Osteoblast (primary cell): Measurements from ENCODE around the gene UNC5C. TPM values are rescaled to one million over a fixed set of nuclear protein-coding genes. Genes with fewer than 3 reads are reported as not detected.

Experiments
- DNase-seq: peaks from one replicate; pipeline ENCODE4 v3.0.0; 2011; ENCODE audit warnings: low spot score, mixed read lengths; ENCODE audit not compliant: insufficient read length; ENCODE audit errors: missing footprints
- H2AFZ ChIP-seq: 2 replicates; pipeline ENCODE4 v1.6.0; 2011; ENCODE audit warnings: mild to moderate bottlenecking, low read length
- H3K27ac ChIP-seq: 2 replicates; pipeline ENCODE4 v1.5.1; 2011; ENCODE audit warnings: mild to moderate bottlenecking, low read depth, low read length, moderate library complexity
- H3K27me3 ChIP-seq: 2 replicates; pipeline ENCODE4 v1.6.0; 2012; ENCODE audit warnings: mild to moderate bottlenecking, control low read depth, inconsistent platforms, low read length, moderate library complexity; ENCODE audit not compliant: insufficient read depth
- H3K36me3 ChIP-seq: 2 replicates; pipeline ENCODE4 v1.5.1; 2011; ENCODE audit warnings: mild to moderate bottlenecking, low read length, control low read depth, moderate library complexity; ENCODE audit not compliant: insufficient read depth
- H3K4me1 ChIP-seq: 2 replicates; pipeline ENCODE4 v1.5.1; 2011; ENCODE audit warnings: mild to moderate bottlenecking, low read length, control low read depth, moderate library complexity; ENCODE audit not compliant: insufficient read depth
- H3K4me2 ChIP-seq: 2 replicates; pipeline ENCODE4 v1.6.0; 2011; ENCODE audit warnings: mild to moderate bottlenecking, low read length; ENCODE audit not compliant: insufficient read depth
- H3K4me3 ChIP-seq: fragments of 200-600 bp; sonication (generic); 3 replicates; pipeline ENCODE4 v1.5.1; 2012; ENCODE audit warnings: mild to moderate bottlenecking, low read length, inconsistent platforms; ENCODE audit not compliant: insufficient read depth
- H3K79me2 ChIP-seq: 2 replicates; pipeline ENCODE4 v1.6.0; 2012; ENCODE audit warnings: mild to moderate bottlenecking, low read length, control low read depth, inconsistent platforms; ENCODE audit not compliant: insufficient read depth
- H3K9me3 ChIP-seq: 2 replicates; pipeline ENCODE4 v1.5.1; 2011; ENCODE audit warnings: low read depth, low read length, control low read depth
- H4K20me1 ChIP-seq: 2 replicates; pipeline ENCODE4 v1.6.0; 2012; ENCODE audit warnings: mild to moderate bottlenecking, low read length, control low read depth; ENCODE audit not compliant: insufficient read depth
- CTCF ChIP-seq: IDR thresholded peaks from 2 replicates; pipeline ENCODE4 v1.5.1; 2011; ENCODE audit warnings: mild to moderate bottlenecking, low read depth, low read length, moderate library complexity; ENCODE audit errors: extremely low read depth
- total RNA-seq: library from RNA; depleted of rRNA; stranded (reverse); fragments of >200 nt; gene quantifications from 2 replicates; pipeline ENCODE4 v1.2.3, GENCODE V29; 2012

Gene UNC5C
- total RNA-seq, 1 donor, result 9.0 TPM

- Histone ChIP-seq H3K4me1 (peaks cover 4% of the 10 kb centered on the region), H3K9me3 (no peaks in the 10 kb centered on the region), H3K4me2 (no peak overlapping the region), H3K36me3 (no peaks in the 10 kb centered on the region), H3K27me3 (no peaks in the 10 kb centered on the region), H4K20me1 (no peaks in the 10 kb centered on the region), H3K27ac (no peak overlapping the region), H2AFZ (no peak overlapping the region), H3K4me3 (no peak overlapping the region), H3K79me2 (no peaks in the 10 kb centered on the region)
- no peak for TF ChIP-seq CTCF
- no peak for DNase-seq
Measured at GRCh38 chr4:95158626-95159025, 390.1 kb downstream of the UNC5C start.

- Histone ChIP-seq H3K4me2 (no peak overlapping the region), H3K4me3 (no peak overlapping the region), H3K4me1 (peaks cover 4% of the 10 kb centered on the region), H3K36me3 (no peaks in the 10 kb centered on the region), H3K27ac (no peak overlapping the region), H4K20me1 (no peaks in the 10 kb centered on the region), H3K27me3 (no peaks in the 10 kb centered on the region), H2AFZ (no peak overlapping the region), H3K9me3 (no peaks in the 10 kb centered on the region), H3K79me2 (no peaks in the 10 kb centered on the region)
- no peak for TF ChIP-seq CTCF
- no peak for DNase-seq
Measured at GRCh38 chr4:95158045-95158444, 390.7 kb downstream of the UNC5C start.

DNA sequence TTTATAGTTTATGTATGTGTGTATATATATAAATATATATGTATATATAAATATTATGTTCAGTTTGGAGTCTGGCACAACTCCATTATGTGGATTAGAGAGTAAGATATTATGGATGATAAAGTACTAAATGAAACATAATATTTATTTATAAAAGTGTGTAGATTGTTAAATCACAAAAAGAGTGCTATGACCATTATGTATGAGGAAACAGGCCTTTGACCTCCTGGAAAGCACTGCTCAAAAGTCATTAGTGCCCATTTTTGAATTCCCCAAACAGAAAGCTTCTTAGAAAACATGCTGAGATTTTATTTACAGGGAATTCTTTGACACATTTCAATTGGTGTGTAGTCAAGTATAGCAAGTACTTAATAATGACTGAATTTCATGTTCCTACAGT is 391.2 kb downstream of the UNC5C start:
- no peak overlapping the region for H3K4me2 ChIP-seq
- no peaks in the 10 kb centered on the region for H3K36me3 ChIP-seq
- H4K20me1 ChIP-seq, result no peaks in the 10 kb centered on the region
- TF ChIP-seq CTCF, result no peak
- no peak overlapping the region for H3K27ac ChIP-seq
- DNase-seq, result no peak
- no peaks in the 10 kb centered on the region for H3K79me2 ChIP-seq
- no peak overlapping the region for H2AFZ ChIP-seq
- H3K4me1 ChIP-seq, result peaks cover 4% of the 10 kb centered on the region
- no peaks in the 10 kb centered on the region for H3K9me3 ChIP-seq
- no peak overlapping the region for H3K4me3 ChIP-seq
- H3K27me3 ChIP-seq, result no peaks in the 10 kb centered on the region

GRCh38 chr4:95156452-95156765 is 392.4 kb downstream of the UNC5C start:
- Histone ChIP-seq H3K4me2 (peak overlapping the region; percentile 45), H4K20me1 (no peaks in the 10 kb centered on the region), H3K27ac (no peak overlapping the region), H3K36me3 (no peaks in the 10 kb centered on the region), H3K4me3 (no peak overlapping the region), H3K4me1 (peaks cover 4% of the 10 kb centered on the region), H2AFZ (no peak overlapping the region), H3K79me2 (no peaks in the 10 kb centered on the region), H3K27me3 (no peaks in the 10 kb centered on the region), H3K9me3 (no peaks in the 10 kb centered on the region)
- no peak for TF ChIP-seq CTCF
- DNase-seq, result no peak
